GM18520 (cell line): ENCODE measurements around the gene C17orf100.
"Not testable (repeated sequence)": the region's sequence is repeated elsewhere in the genome, so short reads cannot be mapped to it uniquely, and the experiment has no call there.

ENCODE experiments used
- ATAC-seq: cut with Tn5 transposase; IDR thresholded peaks from one replicate; pipeline ENCODE4 v1.9.1; 2021; ENCODE audit not compliant: unreplicated experiment

The C17orf100 gene

DNA sequence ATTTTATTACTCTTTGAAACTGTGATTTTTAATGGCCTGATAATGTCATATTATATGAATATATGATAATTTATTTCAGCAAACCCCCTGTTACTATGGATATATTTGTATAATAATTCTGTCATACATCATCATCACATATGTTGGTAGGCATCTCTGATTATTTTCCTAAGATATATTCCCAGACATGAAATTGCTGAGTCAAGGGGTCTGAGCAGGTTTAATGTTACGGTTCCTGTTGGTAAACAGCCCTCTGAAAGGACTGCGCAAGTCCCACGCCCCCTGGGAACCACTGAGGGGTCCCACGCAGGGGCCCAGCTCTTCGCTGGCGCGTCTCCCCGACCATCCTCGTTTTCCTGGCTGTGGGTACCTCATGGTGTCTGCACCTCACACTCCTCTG is 37.4 kb downstream of the C17orf100 start:
- ATAC-seq, result no peak

DNA sequence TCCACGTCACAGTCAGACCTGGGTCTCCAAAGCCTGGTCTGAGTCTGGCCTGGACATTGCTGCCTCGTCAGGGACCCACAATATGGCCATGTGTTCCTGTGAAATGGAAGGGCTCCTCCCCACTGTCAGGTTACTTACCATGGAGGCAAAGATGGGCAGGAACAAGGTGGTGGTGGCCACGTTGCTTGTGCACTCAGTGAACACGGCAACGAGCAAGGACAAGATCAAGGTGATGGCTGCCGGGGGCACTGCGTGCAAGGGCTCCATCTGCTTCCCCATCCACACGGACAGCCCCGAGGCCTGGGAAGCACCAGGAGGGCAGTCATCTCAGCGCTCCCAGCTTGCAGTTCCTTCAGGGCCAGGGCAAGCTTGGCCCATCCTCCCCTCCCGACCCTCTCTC is 39.1 kb downstream of the C17orf100 start:
- ATAC-seq, result no peak

DNA sequence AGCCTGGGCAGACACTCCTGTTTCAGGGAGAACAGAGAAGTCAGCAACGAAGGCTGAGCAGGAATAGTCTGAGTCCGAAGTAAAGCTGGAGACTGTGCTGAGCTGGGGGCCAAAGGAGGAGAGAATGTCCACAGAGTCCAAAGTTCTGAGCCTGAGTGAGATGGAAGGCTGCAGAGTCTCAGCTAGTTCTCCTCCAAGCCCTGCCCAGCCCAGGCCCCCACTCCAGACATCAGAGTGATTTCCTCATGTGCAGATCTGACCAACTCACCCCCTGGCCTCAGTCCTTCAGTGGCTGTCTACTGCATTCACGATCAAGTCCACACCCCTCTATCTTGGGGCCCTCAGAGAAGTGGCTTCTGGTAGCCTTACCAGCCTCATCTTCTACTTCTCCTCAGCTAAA is 40.0 kb downstream of the C17orf100 start:
- no peak for ATAC-seq

DNA sequence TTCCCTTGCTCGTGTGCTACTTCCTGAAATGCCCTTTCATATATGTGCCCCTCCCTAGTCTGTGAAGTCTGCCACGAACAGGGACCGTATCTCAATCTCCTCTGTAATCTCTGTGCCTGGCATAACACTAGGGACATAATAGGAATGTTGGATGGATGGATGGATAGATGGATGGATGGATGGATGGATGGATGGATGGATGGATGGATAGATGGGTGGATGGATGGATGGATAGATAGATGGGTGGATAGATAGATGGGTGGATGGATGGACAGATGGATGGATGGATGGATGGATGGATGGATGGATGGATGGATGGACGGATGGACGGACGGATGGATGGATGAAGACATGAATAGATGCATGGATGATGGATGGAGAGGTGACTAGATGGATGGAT is 40.4 kb downstream of the C17orf100 start:
- not testable (repeated sequence) for ATAC-seq

DNA sequence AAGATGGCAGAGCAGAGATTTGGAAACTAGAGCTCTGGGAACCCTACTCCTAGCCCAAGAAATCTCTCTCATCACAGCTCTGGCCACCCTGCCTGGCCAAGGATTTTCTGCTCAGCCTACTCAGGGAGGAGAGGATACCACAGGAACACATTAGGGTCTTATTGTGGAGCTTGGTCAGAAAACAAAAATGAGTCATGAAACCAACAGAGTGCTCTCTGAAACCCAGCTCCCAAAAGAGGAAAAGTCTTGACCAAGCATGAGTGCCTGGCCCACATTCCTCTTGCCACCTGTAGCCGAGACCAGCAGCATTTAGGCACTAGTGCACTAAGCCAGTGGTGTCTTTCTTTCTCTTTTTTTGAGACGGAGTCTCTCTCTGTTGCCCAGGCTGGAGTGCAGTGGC is 43.5 kb downstream of the C17orf100 start:
- ATAC-seq, result no peak

DNA sequence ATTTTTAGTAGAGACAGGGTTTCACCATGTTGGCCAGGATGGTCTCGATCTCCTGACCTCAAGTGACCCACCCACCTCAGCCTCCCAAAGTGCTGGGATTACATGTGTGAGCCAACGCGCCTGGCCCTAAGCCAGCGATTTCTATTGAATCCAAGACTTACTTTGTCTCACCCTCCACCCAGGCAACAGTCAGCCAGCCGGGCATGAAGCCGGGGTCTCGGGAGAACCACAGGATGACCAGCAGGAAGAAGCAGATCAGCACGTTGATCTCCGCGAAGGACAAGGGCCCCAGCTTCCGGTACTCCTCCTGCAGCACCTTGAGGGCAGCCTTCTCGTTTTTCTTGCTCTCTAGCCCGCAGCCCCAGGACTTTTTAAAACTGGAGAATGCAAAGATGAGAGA is 44.0 kb downstream of the C17orf100 start:
- no peak for ATAC-seq

DNA sequence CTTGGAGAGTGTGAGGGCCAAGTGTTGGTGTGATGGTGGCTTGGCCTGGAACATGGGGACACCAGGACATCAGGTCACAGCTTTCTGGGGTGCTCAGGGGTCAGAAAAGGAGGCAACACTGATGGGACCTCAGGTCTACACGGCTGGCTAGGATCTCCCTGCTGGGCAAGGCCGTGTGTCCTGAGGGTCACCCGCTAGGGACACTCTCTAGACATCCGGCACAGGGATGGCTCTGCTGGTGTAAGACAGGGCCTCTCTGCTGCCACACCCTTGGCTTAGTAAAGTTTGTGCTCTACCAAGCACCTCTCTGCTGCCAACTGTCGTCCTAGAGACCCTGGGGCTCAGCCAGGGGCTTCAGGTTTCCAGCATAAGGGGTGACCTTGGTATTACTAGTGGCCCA is 45.3 kb downstream of the C17orf100 start:
- ATAC-seq, result no peak

DNA sequence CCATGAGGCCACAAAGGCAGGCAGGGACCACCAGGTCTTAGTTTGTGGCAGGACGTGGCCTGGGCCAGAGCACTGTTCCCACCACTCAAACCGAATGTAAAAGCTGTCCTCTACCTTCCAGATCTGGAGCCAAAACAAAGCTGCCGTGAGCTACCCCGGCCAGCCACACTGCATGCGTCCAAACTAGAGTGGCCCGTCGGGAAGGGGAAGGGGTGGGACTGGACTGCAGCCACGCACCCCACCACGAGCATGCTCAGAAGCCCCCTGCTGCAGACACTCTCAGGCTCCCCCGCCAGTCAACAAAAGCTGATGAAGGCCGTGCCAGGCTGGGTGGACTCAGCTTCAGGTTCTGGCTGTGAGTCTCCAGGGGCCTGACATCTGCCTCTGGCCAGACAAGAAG is 46.4 kb downstream of the C17orf100 start:
- no peak for ATAC-seq

DNA sequence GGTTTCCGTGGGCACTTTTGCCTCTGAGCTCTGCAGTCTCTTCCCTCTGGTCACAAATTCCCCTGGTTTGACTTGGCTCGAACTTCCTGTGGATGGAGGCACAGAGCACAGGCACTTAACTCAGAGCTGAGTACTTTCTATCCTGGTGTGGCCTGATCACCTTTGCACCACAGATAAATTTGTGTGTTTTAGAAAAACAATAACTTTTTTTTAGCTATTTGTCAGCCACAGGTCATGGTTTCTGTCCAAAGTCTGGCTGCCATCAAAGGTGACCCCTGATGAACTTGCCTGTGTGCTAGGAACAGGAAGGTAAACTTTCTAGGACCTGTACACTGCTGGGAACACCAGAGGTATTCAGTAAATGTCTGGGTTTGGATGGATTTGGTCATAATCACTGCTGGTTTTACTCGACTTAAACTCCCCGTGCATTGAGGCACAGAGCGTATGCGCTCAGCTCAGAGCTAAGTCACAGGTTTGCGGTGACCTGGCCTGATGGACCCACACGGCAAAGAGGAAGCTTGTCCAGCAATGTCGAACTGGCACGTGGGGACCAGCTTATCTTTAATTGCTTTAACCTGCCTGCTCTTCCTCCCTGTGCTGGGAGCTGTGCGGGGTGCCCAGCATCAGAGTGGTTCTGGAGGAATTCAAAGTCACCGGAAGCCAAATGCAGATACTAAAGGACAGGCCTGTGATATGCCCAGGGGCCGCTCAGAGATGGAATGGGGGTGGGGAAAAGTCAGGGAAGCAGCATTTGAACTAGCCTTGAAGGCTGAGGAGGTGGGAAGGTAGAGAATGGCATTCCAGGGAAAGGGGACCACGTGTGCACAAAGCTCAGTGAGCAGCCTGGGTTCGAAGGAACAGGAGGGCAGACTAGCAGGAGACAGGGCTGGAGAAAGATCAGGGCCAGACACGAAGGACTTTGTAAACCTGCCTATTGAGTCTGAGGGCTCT is 48.7 kb downstream of the C17orf100 start:
- no peak for ATAC-seq

DNA sequence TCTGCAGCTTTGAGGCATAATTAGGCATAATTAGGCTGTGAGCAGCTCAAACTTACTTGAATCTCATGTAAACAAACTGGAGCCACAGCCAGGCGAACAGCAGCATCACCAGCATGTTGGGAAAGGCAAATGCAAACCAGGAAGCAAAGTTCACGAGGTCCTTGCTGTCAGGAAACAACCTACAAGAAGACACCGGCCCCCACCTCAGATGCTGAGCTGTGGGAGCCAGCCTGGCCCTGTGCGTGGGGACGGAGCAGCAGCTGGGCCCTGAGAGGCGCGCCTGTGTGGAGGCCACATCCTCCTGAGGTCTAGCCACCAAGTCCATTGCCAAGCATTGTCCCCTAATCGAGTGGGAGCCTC is 49.4 kb downstream of the C17orf100 start:
- no peak for ATAC-seq

DNA sequence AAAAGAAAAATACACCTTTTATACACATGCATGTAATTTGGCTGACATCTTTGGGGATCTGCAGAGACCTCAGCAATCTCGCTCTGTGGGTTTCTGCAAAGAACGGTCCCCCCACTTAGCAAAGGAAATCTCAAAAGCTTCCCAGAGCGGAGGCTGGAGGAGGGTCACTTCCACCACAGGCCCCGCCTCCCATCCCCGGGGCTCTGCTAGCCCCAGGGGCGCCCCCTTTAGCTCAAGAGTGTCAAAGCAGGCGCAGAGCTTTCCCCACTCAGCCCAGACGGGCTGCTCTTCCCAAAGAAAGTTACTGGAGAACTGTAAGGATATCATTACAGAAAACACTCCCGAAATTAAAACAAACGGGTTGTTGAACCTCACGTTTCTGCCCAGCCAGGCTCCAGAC is 50.2 kb downstream of the C17orf100 start:
- no peak for ATAC-seq

DNA sequence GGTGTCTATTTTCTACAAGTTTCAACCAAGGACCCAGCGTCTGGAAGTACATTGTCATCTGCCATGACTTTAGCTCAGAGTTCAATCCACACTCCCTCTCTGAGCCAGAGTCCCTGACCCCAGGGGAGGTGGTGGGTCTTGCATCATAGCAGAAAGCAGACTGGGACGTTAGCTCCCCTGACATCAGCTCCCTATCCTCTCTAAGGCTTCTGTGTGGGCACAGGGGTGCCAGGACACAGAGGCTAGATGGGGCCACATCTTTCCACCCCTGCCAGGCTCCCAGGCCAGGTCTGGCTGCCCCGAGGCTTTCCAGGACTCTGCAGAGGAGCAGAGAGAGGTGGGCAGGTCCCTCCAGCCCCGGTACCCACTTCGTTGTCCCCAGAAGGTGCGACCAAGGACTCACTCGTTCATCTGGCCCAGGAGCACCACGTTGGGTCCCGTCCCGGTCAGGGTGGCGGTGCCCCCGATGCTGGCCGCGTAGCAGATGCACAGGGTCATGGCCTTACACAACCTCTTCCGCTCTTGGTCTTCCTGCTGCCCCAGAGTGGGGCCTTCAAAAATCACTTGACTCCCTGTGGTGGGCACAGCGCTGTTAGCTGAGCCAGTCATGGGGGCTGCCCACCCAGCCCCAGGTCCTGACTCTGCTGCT is 51.1 kb downstream of the C17orf100 start:
- ATAC-seq, result no peak
